CD4-positive, CD25-positive, alpha-beta regulatory T cell (primary cell): ENCODE measurements around the gene GUCY1A2. TPM values are rescaled to one million over a fixed set of nuclear protein-coding genes. Genes with fewer than 3 reads are reported as not detected.

Experiments used
- ATAC-seq, 2 donors: fragments of 150-1000 bp; cut with Tn5 transposase; one replicate each; pipeline ENCODE4 v1.10.0; 2021; ENCODE audit warnings: low read depth in 2 of 2, moderate number of reproducible peaks in 2 of 2, moderate library complexity in 1 of 2
- DNase-seq, 3 donors: peaks; one replicate each; pipeline versions ENCODE4 v3.0.0 to v3.0.0-alpha.2; 2012 to 2022; ENCODE audit warnings: mixed read lengths in 1 of 3
- H3K27ac ChIP-seq: one replicate; pipeline ENCODE4 v1.7.0; 2013; ENCODE audit warnings: mild to moderate bottlenecking, low read length; ENCODE audit not compliant: insufficient read depth, poor library complexity, severe bottlenecking
- H3K27me3 ChIP-seq: one replicate; pipeline ENCODE4 v1.7.0; 2013; ENCODE audit warnings: low read length; ENCODE audit not compliant: control insufficient read depth, insufficient read depth
- H3K36me3 ChIP-seq: one replicate; pipeline ENCODE4 v1.7.0; 2013; ENCODE audit warnings: mild to moderate bottlenecking, low read length, moderate library complexity; ENCODE audit not compliant: control insufficient read depth, insufficient read depth
- H3K4me1 ChIP-seq: 2 replicates; pipeline ENCODE4 v1.7.0; 2013; ENCODE audit warnings: mild to moderate bottlenecking, low read length; ENCODE audit not compliant: insufficient read depth, control insufficient read depth, poor library complexity, severe bottlenecking
- H3K4me3 ChIP-seq: one replicate; pipeline ENCODE4 v1.7.0; 2013; ENCODE audit warnings: low read depth, mild to moderate bottlenecking, low read length, moderate library complexity
- H3K9me3 ChIP-seq, 2 experiments: 1 replicate in 1 of 2; 2 replicates in 1 of 2; pipeline ENCODE4 v1.7.0; 2013; ENCODE audit warnings: low read length in 2 of 2, mild to moderate bottlenecking in 1 of 2, moderate library complexity in 1 of 2; ENCODE audit not compliant: control insufficient read depth in 2 of 2
- H3K27ac Mint-ChIP-seq, 3 donors: one replicate each; pipeline ENCODE4 v1.8.0; 2020 to 2022; ENCODE audit warnings: mild to moderate bottlenecking in 3 of 3, mixed read lengths in 3 of 3, moderate library complexity in 2 of 3
- H3K27me3 Mint-ChIP-seq: one replicate; pipeline ENCODE4 v1.8.0; 2022; ENCODE audit warnings: mild to moderate bottlenecking, mixed read lengths
- H3K36me3 Mint-ChIP-seq: one replicate; pipeline ENCODE4 v1.8.0; 2020; ENCODE audit warnings: mixed read lengths
- H3K4me1 Mint-ChIP-seq, 4 donors: one replicate each; pipeline ENCODE4 v1.8.0; 2020 to 2022; ENCODE audit warnings: mixed read lengths in 4 of 4, mild to moderate bottlenecking in 1 of 4
- H3K4me3 Mint-ChIP-seq, 4 donors: one replicate each; pipeline ENCODE4 v1.8.0; 2020 to 2022; ENCODE audit warnings: mild to moderate bottlenecking in 4 of 4, mixed read lengths in 4 of 4, moderate library complexity in 3 of 4
- H3K9me3 Mint-ChIP-seq, 7 donors: one replicate each; pipeline ENCODE4 v1.8.0; 2020 to 2022; ENCODE audit warnings: mixed read lengths in 7 of 7, mild to moderate bottlenecking in 3 of 7, moderate library complexity in 2 of 7
- polyA plus RNA-seq, 4 donors: library from polyadenylated mRNA; unstranded; fragments of 300-500 nt; fragmentation: Illumina TruSeq; gene quantifications; one replicate each; pipeline ENCODE4 v1.2.3, GENCODE V29; 2021
- total RNA-seq: library from RNA; stranded (reverse); gene quantifications from one replicate; pipeline ENCODE4 v1.2.3, GENCODE V29; 2022

Gene GUCY1A2
- total and polyA plus RNA-seq, 5 donors from 2014 or later, result not detected

- DNase-seq (no peak), ATAC-seq (no peak)
- Mint-ChIP-seq H3K4me3 (peak overlapping the region in 1 of 4 donors; percentile 23), H3K4me1 (no peaks in the 10 kb centered on the region), H3K27ac (no peak overlapping the region), H3K9me3 (peaks cover 0 to 39% (median 6%) of the 10 kb centered on the region in 7 donors), H3K27me3 (no peaks in the 10 kb centered on the region), H3K36me3 (no peaks in the 10 kb centered on the region)
- H3K36me3 ChIP-seq, result no peaks in the 10 kb centered on the region
- no peak overlapping the region for H3K4me3 ChIP-seq
- no peaks in the 10 kb centered on the region for H3K27me3 ChIP-seq
- no peaks in the 10 kb centered on the region for H3K4me1 ChIP-seq
- no peak overlapping the region for H3K27ac ChIP-seq
- H3K9me3 ChIP-seq, result peaks cover 0 to 9% of the 10 kb centered on the region in 2 experiments
Measured at GRCh38 chr11:106854429-106854828, 163.8 kb downstream of the GUCY1A2 start.

DNA sequence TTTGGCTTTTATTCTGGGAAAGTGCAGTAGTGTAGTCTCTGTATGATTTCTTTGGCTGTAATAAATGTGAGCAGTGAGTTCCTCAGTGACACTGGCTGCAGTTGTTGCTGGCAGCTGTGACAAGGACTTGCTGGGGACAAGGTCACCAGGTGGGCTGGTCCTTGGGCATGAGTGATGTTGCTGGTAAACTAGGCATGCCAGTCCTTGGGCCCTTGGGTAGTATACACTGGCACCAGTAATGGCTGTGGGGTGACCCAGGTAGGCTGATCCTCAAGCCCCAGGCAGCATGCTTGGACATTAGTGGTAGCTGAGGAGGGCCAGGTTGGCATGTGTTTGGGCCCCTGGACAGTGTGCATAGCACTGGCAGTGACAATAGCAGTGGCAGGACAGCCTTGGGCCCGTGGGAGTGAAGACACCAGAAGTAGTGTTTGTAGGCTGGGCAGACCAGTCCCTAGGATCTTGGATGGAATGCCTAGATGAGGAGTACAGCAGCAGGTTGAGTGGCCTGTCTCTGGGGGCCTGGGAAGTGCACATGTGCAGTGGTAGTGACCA is 164.3 kb downstream of the GUCY1A2 start:
- H3K4me3 Mint-ChIP-seq, result peak overlapping the region in 1 of 4 donors; percentile 23
- peaks cover 0 to 9% of the 10 kb centered on the region in 2 experiments for H3K9me3 ChIP-seq
- H3K4me1 Mint-ChIP-seq, result no peaks in the 10 kb centered on the region
- H3K4me1 ChIP-seq, result no peaks in the 10 kb centered on the region
- ATAC-seq (no peak), DNase-seq (no peak)
- H3K4me3 ChIP-seq, result no peak overlapping the region
- no peaks in the 10 kb centered on the region for H3K27me3 ChIP-seq
- no peak overlapping the region for H3K27ac ChIP-seq
- H3K36me3 ChIP-seq, result no peaks in the 10 kb centered on the region
- H3K27ac Mint-ChIP-seq, result no peak overlapping the region
- H3K9me3 Mint-ChIP-seq, result peaks cover 0 to 39% (median 6%) of the 10 kb centered on the region in 7 donors
- H3K27me3 Mint-ChIP-seq, result no peaks in the 10 kb centered on the region
- no peaks in the 10 kb centered on the region for H3K36me3 Mint-ChIP-seq

GRCh38 chr11:106852779-106853178 is 165.5 kb downstream of the GUCY1A2 start:
- Histone ChIP-seq H3K36me3 (no peaks in the 10 kb centered on the region), H3K9me3 (peaks cover 0 to 9% of the 10 kb centered on the region in 2 experiments), H3K27ac (no peak overlapping the region), H3K4me3 (no peak overlapping the region), H3K4me1 (no peaks in the 10 kb centered on the region), H3K27me3 (no peaks in the 10 kb centered on the region)
- DNase-seq, result no peak
- no peaks in the 10 kb centered on the region for H3K27me3 Mint-ChIP-seq
- ATAC-seq, result no peak
- H3K27ac Mint-ChIP-seq, result no peak overlapping the region
- no peaks in the 10 kb centered on the region for H3K36me3 Mint-ChIP-seq
- no peaks in the 10 kb centered on the region for H3K4me1 Mint-ChIP-seq
- H3K4me3 Mint-ChIP-seq, result no peak overlapping the region
- peaks cover 0 to 39% (median 9%) of the 10 kb centered on the region in 7 donors for H3K9me3 Mint-ChIP-seq

DNA sequence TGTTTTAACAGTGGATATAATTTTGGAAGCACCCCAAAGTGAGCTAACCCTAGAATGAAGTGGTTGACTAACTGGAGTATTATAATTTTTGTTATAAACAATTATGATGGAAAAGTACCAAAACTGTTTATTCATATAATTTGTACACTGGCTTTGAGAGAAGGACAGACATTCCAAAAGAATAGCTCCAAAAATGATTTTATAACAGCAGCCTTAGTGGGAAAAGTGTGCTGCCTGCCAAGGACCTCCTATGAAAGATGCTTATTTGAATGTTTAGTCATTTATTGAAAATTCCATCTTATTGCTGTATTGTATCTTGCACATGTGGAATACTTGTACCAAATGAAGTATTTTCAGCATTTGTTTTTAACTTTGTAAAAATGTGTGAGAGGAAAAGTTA is 169.8 kb downstream of the GUCY1A2 start:
- H3K9me3 ChIP-seq, result peaks cover 0 to under 1% of the 10 kb centered on the region in 2 experiments
- Mint-ChIP-seq H3K36me3 (no peaks in the 10 kb centered on the region), H3K4me3 (no peak overlapping the region), H3K27me3 (no peaks in the 10 kb centered on the region), H3K4me1 (no peaks in the 10 kb centered on the region), H3K9me3 (peaks cover 0 to 30% (median 4%) of the 10 kb centered on the region in 7 donors), H3K27ac (no peak overlapping the region)
- no peaks in the 10 kb centered on the region for H3K4me1 ChIP-seq
- no peak overlapping the region for H3K4me3 ChIP-seq
- H3K27ac ChIP-seq, result no peak overlapping the region
- no peaks in the 10 kb centered on the region for H3K36me3 ChIP-seq
- no peak for ATAC-seq
- no peaks in the 10 kb centered on the region for H3K27me3 ChIP-seq
- no peak for DNase-seq

DNA sequence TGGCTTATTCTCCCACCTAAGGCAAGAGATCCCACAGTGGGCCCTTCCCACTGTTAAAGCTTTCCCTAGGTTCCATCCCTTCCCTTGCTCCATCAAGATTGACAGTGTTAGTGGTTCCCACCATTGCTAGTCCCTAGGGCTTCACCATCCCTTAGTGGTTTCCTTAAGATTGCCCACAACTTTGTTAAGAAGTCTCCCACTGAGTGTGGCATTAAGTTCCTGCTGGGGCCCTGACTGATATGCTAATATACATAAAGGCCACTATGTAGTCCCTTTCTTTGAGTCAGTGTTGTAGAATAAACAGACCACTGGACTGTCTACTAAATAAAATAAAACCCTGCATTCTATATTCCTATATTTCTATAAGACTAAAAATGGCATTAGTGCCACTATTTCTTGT is 176.1 kb downstream of the GUCY1A2 start:
- Mint-ChIP-seq H3K4me3 (no peak overlapping the region), H3K9me3 (peaks cover 3 to 28% (median 6%) of the 10 kb centered on the region in 7 donors), H3K36me3 (no peaks in the 10 kb centered on the region), H3K27ac (no peak overlapping the region), H3K4me1 (no peaks in the 10 kb centered on the region), H3K27me3 (no peaks in the 10 kb centered on the region)
- H3K36me3 ChIP-seq, result no peaks in the 10 kb centered on the region
- DNase-seq, result no peak
- no peak for ATAC-seq
- peaks cover 0 to 2% of the 10 kb centered on the region in 2 experiments for H3K9me3 ChIP-seq
- H3K27me3 ChIP-seq, result no peaks in the 10 kb centered on the region
- no peak overlapping the region for H3K27ac ChIP-seq
- H3K4me3 ChIP-seq, result no peak overlapping the region
- H3K4me1 ChIP-seq, result no peaks in the 10 kb centered on the region

- Mint-ChIP-seq H3K4me1 (no peaks in the 10 kb centered on the region), H3K9me3 (peaks cover 3 to 30% (median 6%) of the 10 kb centered on the region in 7 donors), H3K27me3 (no peaks in the 10 kb centered on the region), H3K4me3 (no peak overlapping the region), H3K36me3 (no peaks in the 10 kb centered on the region), H3K27ac (no peak overlapping the region)
- ATAC-seq (no peak), DNase-seq (no peak)
- no peaks in the 10 kb centered on the region for H3K36me3 ChIP-seq
- no peaks in the 10 kb centered on the region for H3K27me3 ChIP-seq
- no peaks in the 10 kb centered on the region for H3K4me1 ChIP-seq
- H3K4me3 ChIP-seq, result no peak overlapping the region
- H3K27ac ChIP-seq, result no peak overlapping the region
- H3K9me3 ChIP-seq, result peaks cover 0 to 2% of the 10 kb centered on the region in 2 experiments
Measured at GRCh38 chr11:106840947-106841346, 177.3 kb downstream of the GUCY1A2 start.

- H3K4me3 Mint-ChIP-seq, result no peak overlapping the region
- ATAC-seq, result no peak
Measured at GRCh38 chr11:106840146-106840545, 178.1 kb downstream of the GUCY1A2 start.

GRCh38 chr11:106834567-106834966 is 183.7 kb downstream of the GUCY1A2 start:
- H3K9me3 ChIP-seq, result no peaks in the 10 kb centered on the region
- H3K4me1 ChIP-seq, result no peaks in the 10 kb centered on the region
- no peaks in the 10 kb centered on the region for H3K4me1 Mint-ChIP-seq
- H3K4me3 Mint-ChIP-seq, result no peak overlapping the region
- H3K36me3 Mint-ChIP-seq, result no peaks in the 10 kb centered on the region
- H3K27me3 Mint-ChIP-seq, result no peaks in the 10 kb centered on the region
- peaks cover under 1 to 14% (median 4%) of the 10 kb centered on the region in 7 donors for H3K9me3 Mint-ChIP-seq
- H3K36me3 ChIP-seq, result no peaks in the 10 kb centered on the region
- H3K27ac Mint-ChIP-seq, result no peak overlapping the region
- ATAC-seq (no peak), DNase-seq (no peak)
- no peak overlapping the region for H3K27ac ChIP-seq
- H3K4me3 ChIP-seq, result no peak overlapping the region
- H3K27me3 ChIP-seq, result no peaks in the 10 kb centered on the region

More at GRCh38 chr11:106840146-106840545, 178.1 kb downstream of the GUCY1A2 start:
- peaks cover 3 to 25% (median 6%) of the 10 kb centered on the region in 7 donors for H3K9me3 Mint-ChIP-seq
- no peaks in the 10 kb centered on the region for H3K27me3 ChIP-seq
- H3K36me3 ChIP-seq, result no peaks in the 10 kb centered on the region
- DNase-seq, result no peak
- no peaks in the 10 kb centered on the region for H3K4me1 ChIP-seq
- H3K4me3 ChIP-seq, result no peak overlapping the region
- H3K27ac ChIP-seq, result no peak overlapping the region
- no peaks in the 10 kb centered on the region for H3K36me3 Mint-ChIP-seq
- H3K4me1 Mint-ChIP-seq, result no peaks in the 10 kb centered on the region
- no peaks in the 10 kb centered on the region for H3K27me3 Mint-ChIP-seq
- H3K27ac Mint-ChIP-seq, result no peak overlapping the region
- peaks cover 0 to 2% of the 10 kb centered on the region in 2 experiments for H3K9me3 ChIP-seq
